GM19193 (cell line): ENCODE results near the gene TPK1.

ENCODE experiments used
- POLR2A ChIP-seq: IDR thresholded peaks from 4 replicates; pipeline ENCODE4 v1.6.1; 2011; ENCODE audit not compliant: insufficient read depth, insufficient read length; ENCODE audit errors: extremely low read depth

Gene TPK1

GRCh38 chr7:144665689-144666381 is 170.0 kb downstream of the TPK1 start:
- no peak for TF ChIP-seq POLR2A

- no peak for TF ChIP-seq POLR2A
Observed at GRCh38 chr7:144659211-144659610, 176.6 kb downstream of the TPK1 start.

- TF ChIP-seq POLR2A: no peak
Observed at GRCh38 chr7:144656965-144657517, 178.8 kb downstream of the TPK1 start.

- TF ChIP-seq POLR2A: no peak
Observed at GRCh38 chr7:144653449-144653848, 182.4 kb downstream of the TPK1 start.

- no peak for TF ChIP-seq POLR2A
Observed at GRCh38 chr7:144650439-144650838, 185.4 kb downstream of the TPK1 start.

GRCh38 chr7:144649120-144649519 is 186.7 kb downstream of the TPK1 start:
- TF ChIP-seq POLR2A: no peak

GRCh38 chr7:144641389-144642044 is 194.3 kb downstream of the TPK1 start:
- no peak for TF ChIP-seq POLR2A

GRCh38 chr7:144632724-144633123 is 203.1 kb downstream of the TPK1 start:
- TF ChIP-seq POLR2A: no peak

- TF ChIP-seq POLR2A: no peak
Observed at GRCh38 chr7:144629598-144629997, 206.3 kb downstream of the TPK1 start.

GRCh38 chr7:144629011-144629410 is 206.8 kb downstream of the TPK1 start:
- no peak for TF ChIP-seq POLR2A

GRCh38 chr7:144628176-144628575 is 207.7 kb downstream of the TPK1 start:
- no peak for TF ChIP-seq POLR2A

- no peak for TF ChIP-seq POLR2A
Observed at GRCh38 chr7:144622745-144623144, 213.1 kb downstream of the TPK1 start.

- no peak for TF ChIP-seq POLR2A
Observed at GRCh38 chr7:144606261-144606660, 229.6 kb downstream of the TPK1 start.

GRCh38 chr7:144596953-144597352 is 238.9 kb downstream of the TPK1 start:
- TF ChIP-seq POLR2A: no peak

GRCh38 chr7:144594580-144594979 is 241.3 kb downstream of the TPK1 start:
- no peak for TF ChIP-seq POLR2A

GRCh38 chr7:144588559-144589051 is 247.2 kb downstream of the TPK1 start:
- TF ChIP-seq POLR2A: no peak
